ENCODE measurements around the gene RECQL.
"Not testable (repeated sequence)": the region's sequence is repeated elsewhere in the genome, so short reads cannot be mapped to it uniquely, and the experiment has no call there.

Gene RECQL

GRCh38 chr12:21429994-21430393 is 71.4 kb downstream of the RECQL start:
- DNase-seq (ENCODE audit: insufficient read length, low spot score): no peak
- FAIRE-seq: no peak

- FAIRE-seq (no peak), DNase-seq (ENCODE audit: insufficient read length, low spot score) (no peak)
Observed at GRCh38 chr12:21428241-21428640, 73.2 kb downstream of the RECQL start.

- DNase-seq (ENCODE audit: insufficient read length, low spot score); FAIRE-seq: not testable (repeated sequence)
Observed at GRCh38 chr12:21419009-21419699, 82.3 kb downstream of the RECQL start.
